GM12892 (cell line): ENCODE measurements around the gene KAZN.

Experiments
- POLR2A ChIP-seq: IDR thresholded peaks from 2 replicates; pipeline ENCODE4 v1.6.1; 2011; ENCODE audit warnings: low read depth, low read length, control low read depth
- TAF1 ChIP-seq: IDR thresholded peaks from 2 replicates; pipeline ENCODE4 v1.6.1; 2011; ENCODE audit warnings: low read depth, mild to moderate bottlenecking, control low read depth, low read length, borderline replicate concordance

DNA sequence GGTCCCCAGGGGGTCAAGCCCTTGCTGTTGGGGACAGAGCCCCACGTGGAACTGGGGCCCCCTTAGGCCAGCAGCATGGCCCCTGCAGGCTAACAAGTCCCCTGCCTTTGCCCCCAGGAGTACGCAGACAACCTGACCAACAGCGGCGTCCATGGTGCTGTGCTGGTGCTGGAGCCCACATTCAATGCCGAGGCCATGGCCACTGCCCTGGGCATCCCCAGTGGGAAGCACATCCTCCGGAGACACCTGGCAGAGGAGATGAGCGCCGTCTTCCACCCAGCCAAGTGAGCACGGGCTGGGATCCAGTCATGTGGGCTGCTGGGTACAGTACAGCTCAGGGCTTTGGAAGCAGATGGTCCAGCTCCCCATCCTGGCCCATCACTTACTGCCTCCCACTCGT lies 505.4 kb downstream of the KAZN start:
- TF ChIP-seq TAF1 (no peak), POLR2A (no peak)
